ENCODE results near the gene DDIT4L. TPM values are rescaled to one million over a fixed set of nuclear protein-coding genes. Genes with fewer than 3 reads are reported as not detected.

The DDIT4L gene
- total RNA-seq, 1 experiment from 2014 or later: 2.1 TPM

DNA sequence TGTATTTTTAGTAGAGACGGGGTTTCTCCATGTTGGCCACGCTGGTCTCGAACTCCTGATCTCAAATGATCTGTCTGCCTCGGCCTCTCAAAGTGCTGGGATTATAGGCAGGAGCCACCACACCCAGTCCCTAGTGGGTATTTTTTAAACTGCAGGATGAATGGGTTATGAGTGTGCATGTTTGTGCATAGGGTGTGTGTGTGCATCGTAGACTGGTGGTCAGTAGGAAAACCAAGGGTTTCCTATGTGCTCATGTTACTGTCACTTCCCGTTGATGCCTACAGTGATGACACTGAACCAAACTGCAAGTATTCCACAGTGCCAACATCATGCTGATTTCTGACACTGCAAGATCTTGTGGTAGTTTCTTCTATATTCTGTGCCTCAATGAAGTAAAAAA is 41.1 kb downstream of the DDIT4L start:
- Histone ChIP-seq H3K27ac (ENCODE audit: insufficient read length, low read depth, low read length) (no peak overlapping the region), H2BK15ac (ENCODE audit: low read depth, low read length) (no peak overlapping the region), H3K27me3 (ENCODE audit: insufficient read depth, low read length) (no peaks in the 10 kb centered on the region), H4K91ac (ENCODE audit: insufficient read length, low read depth, low read length) (no peak overlapping the region), H4K8ac (replicated peaks; ENCODE audit: insufficient read length, low read depth, low read length) (no peak overlapping the region), H2AFZ (ENCODE audit: low read length) (no peak overlapping the region), H3K18ac (ENCODE audit: insufficient read length, low read depth, low read length) (no peak overlapping the region), H4K20me1 (ENCODE audit: control insufficient read depth, insufficient read depth, insufficient read length) (no peaks in the 10 kb centered on the region), H3K4ac (ENCODE audit: low read depth, low read length) (no peak overlapping the region), H3K9ac (ENCODE audit: extremely low read depth, insufficient read length, low read length) (no peak overlapping the region), H3K14ac (ENCODE audit: insufficient read depth, low read length) (no peak overlapping the region), H3K79me2 (ENCODE audit: insufficient read depth, low read length) (no peaks in the 10 kb centered on the region), H2BK12ac (ENCODE audit: insufficient read length, low read depth, low read length) (no peak overlapping the region), H3T11ph (ENCODE audit: low read length) (no peak overlapping the region), H3K23me2 (ENCODE audit: insufficient read length, low read depth, low read length, poor library complexity, severe bottlenecking) (no peaks in the 10 kb centered on the region), H3K4me1 (ENCODE audit: insufficient read depth, low read length) (no peaks in the 10 kb centered on the region), H2BK120ac (ENCODE audit: low read depth, low read length, poor library complexity, severe bottlenecking) (no peak overlapping the region), H3K79me1 (ENCODE audit: insufficient read depth, low read depth, low read length, poor library complexity, severe bottlenecking) (no peaks in the 10 kb centered on the region), H3K23ac (ENCODE audit: insufficient read length, low read depth, low read length) (no peak overlapping the region), H2BK20ac (ENCODE audit: low read depth, low read length, poor library complexity, severe bottlenecking) (no peak overlapping the region), H2AK5ac (ENCODE audit: insufficient read length, low read length) (no peak overlapping the region), H4K5ac (ENCODE audit: insufficient read length, low read depth, low read length) (no peak overlapping the region), H3K56ac (ENCODE audit: insufficient read length, low read depth, low read length) (no peak overlapping the region), H3K9me3 (ENCODE audit: control insufficient read depth, low read depth, low read length) (no peaks in the 10 kb centered on the region), H3K4me2 (ENCODE audit: insufficient read depth, insufficient read length, low read length) (no peak overlapping the region), H2BK5ac (ENCODE audit: insufficient read length, low read length) (no peak overlapping the region)
- WGBS (ENCODE audit: extremely low coverage, insufficient read length, low lambda C conversion rate): no CpG with 5 or more reads among the region's 6 CpGs
- no peak for TF ChIP-seq CTCF (conservative IDR thresholded peaks at IDR 0.05)
- 0 out of 7 replicates have a peak overlapping the region, but pooled peaks of 1 of the 3 experiments have one; percentile 18 for H3K27ac Mint-ChIP-seq
- peaks cover 3% of the 10 kb centered on the region in 2 experiments; a peak in 3 of 5 replicates for H3K9me3 Mint-ChIP-seq
- no peaks in the 10 kb centered on the region for H3K4me1 Mint-ChIP-seq
- peaks cover 0 to 1% (median 0%) of the 10 kb centered on the region in 3 experiments; a peak in 2 of 7 replicates for H3K36me3 Mint-ChIP-seq (ENCODE audit: insufficient read depth in 1 of 3, low read depth in 3 of 3)
- no peaks in the 10 kb centered on the region for H3K27me3 Mint-ChIP-seq (ENCODE audit: low read depth)
- H3K4me3 Mint-ChIP-seq: no peak overlapping the region
- DNase-seq: no peak
